ENCODE measurements around the gene AMPD2. TPM values are rescaled to one million over a fixed set of nuclear protein-coding genes. Genes with fewer than 3 reads are reported as not detected.

AMPD2 gene
- total and polyA plus RNA-seq, 9 of the 15 experiments (the other 6 are each of a cell fraction or from before 2014, with no cell fraction given): 2.0 to 77.7 (median 28.2) TPM

- TF ChIP-seq TAF7 (tag; IDR thresholded peaks at IDR 0.05) (peak; percentile 67), ZBTB12 (CRISPR knock-in tag; IDR thresholded peaks at IDR 0.05) (no peak), TRIM24 (IDR thresholded peaks at IDR 0.05) (no peak), ZNF699 (CRISPR knock-in tag; IDR thresholded peaks at IDR 0.05; ENCODE audit: insufficient replicate concordance) (no peak), PRDM10 (IDR thresholded peaks at IDR 0.05; ENCODE audit: partially characterized antibody) (no peak), KLF13 (tag; IDR thresholded peaks at IDR 0.05; ENCODE audit: borderline replicate concordance, low read depth) (peak; percentile 84; the same call in 1 of the 2 replicates), ZBTB40 (IDR thresholded peaks at IDR 0.05) (peak; percentile 71), ZBTB40 (CRISPR knock-in tag; IDR thresholded peaks at IDR 0.05) (no peak), ZNF280A (IDR thresholded peaks at IDR 0.05; ENCODE audit: low read depth, partially characterized antibody) (no peak), ZFX (CRISPR knock-in tag; IDR thresholded peaks at IDR 0.05) (peak; percentile 85)
Measured at GRCh38 chr1:109655615-109656519, 36.2 kb downstream of the AMPD2 start, which contains the start of gene GSTM4 (continued).
